Effector memory CD4-positive, alpha-beta T cell (primary cell): ENCODE data around the gene CSPG4.
"Not testable (repeated sequence)": the region's sequence is repeated elsewhere in the genome, so short reads cannot be mapped to it uniquely, and the experiment has no call there.

Experiments used
- DNase-seq, 3 donors: peaks; one replicate each; pipeline ENCODE4 v3.0.0-alpha.2; 2020
- H3K27ac ChIP-seq: 2 replicates; pipeline ENCODE4 v1.7.0; 2013; ENCODE audit warnings: mild to moderate bottlenecking, low read length, moderate library complexity; ENCODE audit not compliant: insufficient read depth, poor library complexity, severe bottlenecking
- H3K27me3 ChIP-seq: replicated peaks from 2 replicates; pipeline ENCODE4 v1.7.0; 2013; ENCODE audit warnings: mild to moderate bottlenecking, low read length; ENCODE audit not compliant: insufficient read depth, control insufficient read depth, poor library complexity, severe bottlenecking
- H3K36me3 ChIP-seq: 2 replicates; pipeline ENCODE4 v1.7.0; 2013; ENCODE audit warnings: mild to moderate bottlenecking, low read length, moderate library complexity; ENCODE audit not compliant: control insufficient read depth, insufficient read depth
- H3K4me1 ChIP-seq: 2 replicates; pipeline ENCODE4 v1.7.0; 2013; ENCODE audit warnings: low read length, mild to moderate bottlenecking; ENCODE audit not compliant: control insufficient read depth, insufficient read depth, poor library complexity, severe bottlenecking
- H3K4me3 ChIP-seq: 2 replicates; pipeline ENCODE4 v1.7.0; 2013; ENCODE audit warnings: low read length, low read depth, mild to moderate bottlenecking; ENCODE audit not compliant: insufficient read depth, poor library complexity, severe bottlenecking
- H3K9me3 ChIP-seq: 2 replicates; pipeline ENCODE4 v1.7.0; 2013; ENCODE audit warnings: mild to moderate bottlenecking, low read length, moderate library complexity; ENCODE audit not compliant: control insufficient read depth

Gene CSPG4

DNA sequence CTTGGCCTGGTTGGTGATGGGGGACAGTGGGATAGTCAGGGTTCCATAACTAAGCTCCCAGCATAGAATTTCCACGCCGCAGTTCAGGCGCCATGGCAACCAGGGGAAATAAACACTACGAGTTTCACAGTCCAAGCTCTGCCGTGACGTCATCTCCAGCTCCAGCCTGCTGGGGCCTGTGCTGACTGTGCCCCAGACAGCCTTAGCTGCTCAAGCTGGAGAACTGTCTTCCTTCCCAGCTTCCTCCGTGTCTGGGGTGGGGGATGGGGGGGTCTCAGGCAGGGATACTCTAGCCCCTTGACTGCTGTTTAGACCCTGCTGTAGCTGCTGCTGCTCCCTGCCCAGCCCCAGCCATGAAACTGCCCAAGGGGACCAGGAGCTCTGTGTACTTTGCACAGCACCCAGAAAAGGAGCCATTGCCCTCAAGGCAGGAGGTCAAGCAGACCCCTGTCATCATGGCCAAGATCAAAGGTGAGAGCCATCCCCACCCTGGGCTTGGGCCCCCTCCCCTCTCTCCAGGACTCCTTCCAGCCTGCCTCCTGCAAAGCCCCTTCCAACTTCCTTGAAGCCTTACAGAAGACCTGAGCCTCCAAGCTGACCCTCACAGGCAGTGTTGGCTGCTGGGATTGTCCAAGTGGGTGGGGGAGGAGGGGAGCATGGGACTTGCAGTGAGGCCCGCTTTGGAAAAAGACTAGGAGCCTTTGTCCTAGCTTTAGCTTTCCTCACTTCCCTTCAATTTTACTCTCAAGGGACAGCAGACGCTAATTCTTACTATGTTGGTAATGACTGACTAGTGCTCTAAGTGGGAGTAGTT, 11.4 kb upstream of the CSPG4 start:
- no peaks in the 10 kb centered on the region for H3K9me3 ChIP-seq
- peaks cover 3% of the 10 kb centered on the region for H3K4me1 ChIP-seq
- no peaks in the 10 kb centered on the region for H3K36me3 ChIP-seq
- peak in 2 of 3 donors; percentile 26 for DNase-seq
- no peak overlapping the region for H3K4me3 ChIP-seq
- H3K27ac ChIP-seq, result no peak overlapping the region
- no peaks in the 10 kb centered on the region for H3K27me3 ChIP-seq

- H3K36me3 ChIP-seq, result no peaks in the 10 kb centered on the region
- H3K27ac ChIP-seq, result no peak overlapping the region
- H3K4me3 ChIP-seq, result no peak overlapping the region
- no peaks in the 10 kb centered on the region for H3K27me3 ChIP-seq
- no peak for DNase-seq
- H3K4me1 ChIP-seq, result peaks cover 3% of the 10 kb centered on the region
- H3K9me3 ChIP-seq, result no peaks in the 10 kb centered on the region
These were observed 10.7 kb upstream of the CSPG4 start for GRCh38 chr15:75723171-75723846.

DNA sequence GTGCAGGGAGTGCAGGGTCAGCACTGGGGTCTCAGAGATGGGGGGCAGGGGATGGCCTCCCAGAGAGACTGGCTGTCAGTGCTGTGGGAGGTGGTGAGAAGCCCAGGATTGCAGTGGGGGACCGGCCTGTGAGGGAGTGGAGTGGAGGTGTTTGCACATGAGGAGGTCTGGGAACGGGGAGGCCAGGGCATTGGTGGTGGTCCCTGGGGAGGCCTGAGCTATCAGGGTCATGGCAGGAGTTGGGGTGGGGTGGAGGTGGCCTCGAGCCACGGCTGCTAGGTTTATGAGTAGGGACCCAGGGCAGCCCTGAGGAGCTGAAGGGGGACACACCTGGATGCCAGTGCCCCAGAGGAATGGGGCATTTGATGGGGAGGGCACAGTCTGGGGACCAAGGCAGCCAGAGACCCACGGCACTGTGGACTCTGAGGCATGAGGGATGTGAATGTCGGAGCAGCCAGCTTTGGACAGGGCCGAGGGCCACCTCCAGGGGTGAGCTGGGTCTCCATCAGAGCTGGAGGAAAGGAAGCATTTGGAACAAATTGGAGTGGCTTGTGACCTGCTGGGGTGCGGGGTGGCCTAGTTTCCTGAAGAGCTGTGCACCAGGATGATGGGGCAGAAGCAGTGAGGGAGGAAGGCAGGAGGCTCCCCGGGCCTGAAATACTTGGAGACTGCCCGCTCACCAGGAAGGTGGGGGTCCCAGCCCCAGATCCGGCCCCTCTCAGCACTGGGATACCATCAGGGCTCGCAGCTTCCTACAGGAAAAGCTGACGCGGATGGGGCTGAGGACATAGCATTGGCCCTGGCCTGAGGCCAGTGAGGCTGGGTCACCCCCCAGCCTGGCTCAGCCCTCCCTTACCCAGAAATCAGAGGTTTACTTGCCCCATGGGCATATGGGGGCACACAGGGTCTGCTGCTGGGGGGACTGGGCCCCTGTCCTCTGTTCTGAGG, 9.5 kb upstream of the CSPG4 start:
- H3K27ac ChIP-seq, result no peak overlapping the region
- no peaks in the 10 kb centered on the region for H3K27me3 ChIP-seq
- no peak for DNase-seq
- no peak overlapping the region for H3K4me3 ChIP-seq
- H3K4me1 ChIP-seq, result peaks cover 3% of the 10 kb centered on the region
- no peaks in the 10 kb centered on the region for H3K36me3 ChIP-seq
- H3K9me3 ChIP-seq, result no peaks in the 10 kb centered on the region

DNA sequence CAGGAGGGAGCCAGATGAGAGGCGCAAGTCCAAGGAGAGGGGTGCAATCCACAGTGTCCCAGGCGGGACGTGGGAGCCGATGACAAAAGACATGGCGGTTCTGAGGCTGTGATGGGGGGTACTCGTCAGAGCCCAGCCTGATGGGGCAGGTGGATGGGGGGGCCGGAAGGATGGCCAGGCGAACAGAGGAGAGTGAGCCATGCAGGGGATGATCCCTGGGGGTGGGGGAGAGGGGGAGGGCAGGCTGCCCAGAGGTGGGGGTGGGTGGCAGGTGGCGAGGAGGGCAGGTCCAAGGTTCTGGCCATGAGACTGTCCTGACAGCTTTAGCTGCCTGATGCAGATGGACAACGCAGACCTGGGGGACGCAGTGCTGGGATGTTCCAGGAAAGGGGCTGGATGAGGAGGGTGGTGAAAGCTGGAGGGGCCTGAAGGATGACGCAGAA, 8.9 kb upstream of the CSPG4 start:
- Histone ChIP-seq H3K27me3 (no peaks in the 10 kb centered on the region), H3K4me3 (no peak overlapping the region), H3K9me3 (no peaks in the 10 kb centered on the region), H3K27ac (no peak overlapping the region), H3K36me3 (no peaks in the 10 kb centered on the region), H3K4me1 (peaks cover 3% of the 10 kb centered on the region)
- no peak for DNase-seq

- Histone ChIP-seq H3K4me3 (no peak overlapping the region), H3K27me3 (no peaks in the 10 kb centered on the region), H3K27ac (no peak overlapping the region), H3K4me1 (peaks cover 3% of the 10 kb centered on the region), H3K9me3 (no peaks in the 10 kb centered on the region), H3K36me3 (no peaks in the 10 kb centered on the region)
- no peak for DNase-seq
These were observed 8.3 kb upstream of the CSPG4 start for GRCh38 chr15:75720787-75721479.

- H3K27me3 ChIP-seq, result no peaks in the 10 kb centered on the region
These were observed 7.6 kb upstream of the CSPG4 start for GRCh38 chr15:75720297-75720696.

DNA sequence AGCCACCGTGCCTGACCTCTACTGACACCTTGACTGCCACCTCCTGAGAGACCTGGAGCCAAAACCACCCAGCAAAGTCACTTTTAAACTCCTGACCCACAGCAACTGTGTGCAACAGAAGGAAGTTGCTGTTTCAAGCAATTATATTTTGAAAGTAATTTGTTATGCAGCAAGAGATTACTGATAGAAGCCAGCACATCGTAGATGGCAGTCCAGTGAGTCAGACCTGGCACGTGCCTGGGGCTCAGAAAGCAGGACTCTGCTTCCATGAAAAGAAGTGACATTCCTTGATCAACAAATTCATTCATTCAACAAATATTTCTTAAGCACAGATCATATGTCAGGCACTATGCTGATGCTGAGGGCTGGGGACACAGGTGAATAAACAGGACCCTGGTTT, 5.7 kb upstream of the CSPG4 start:
- Histone ChIP-seq H3K4me3 (no peak overlapping the region), H3K4me1 (no peaks in the 10 kb centered on the region), H3K36me3 (no peaks in the 10 kb centered on the region), H3K27me3 (no peaks in the 10 kb centered on the region), H3K27ac (no peak overlapping the region), H3K9me3 (no peaks in the 10 kb centered on the region)
- no peak for DNase-seq

More at GRCh38 chr15:75720297-75720696, 7.6 kb upstream of the CSPG4 start:
- H3K36me3 ChIP-seq, result no peaks in the 10 kb centered on the region
- H3K27ac ChIP-seq, result no peak overlapping the region
- no peak overlapping the region for H3K4me3 ChIP-seq
- peaks cover 3% of the 10 kb centered on the region for H3K4me1 ChIP-seq
- no peaks in the 10 kb centered on the region for H3K9me3 ChIP-seq
- DNase-seq, result no peak

GRCh38 chr15:75717001-75717400, 4.4 kb upstream of the CSPG4 start:
- not testable (repeated sequence) for H3K4me3 ChIP-seq, H3K27ac ChIP-seq, H3K36me3 ChIP-seq, H3K27me3 ChIP-seq, DNase-seq, H3K4me1 ChIP-seq, H3K9me3 ChIP-seq

GRCh38 chr15:75716249-75716950, 3.8 kb upstream of the CSPG4 start:
- H3K4me1 ChIP-seq, DNase-seq, H3K4me3 ChIP-seq, H3K36me3 ChIP-seq, H3K9me3 ChIP-seq, H3K27ac ChIP-seq, H3K27me3 ChIP-seq: not testable (repeated sequence)
